GM23248 (cell line): Measurements from ENCODE around the gene NEK4.

ENCODE experiments used
- EZH2 ChIP-seq: fragments of 200-600 bp; sonication (generic); IDR thresholded peaks from 2 replicates; pipeline ENCODE4 v1.6.1; 2018; ENCODE audit warnings: antibody characterized with exemption, mild to moderate bottlenecking; ENCODE audit not compliant: insufficient read depth, poor library complexity, severe bottlenecking
- EZH2phosphoT487 ChIP-seq: fragments of 200-600 bp; sonication (generic); IDR thresholded peaks from 2 replicates; pipeline ENCODE4 v1.6.1; 2018; ENCODE audit warnings: antibody characterized with exemption, moderate library complexity, mild to moderate bottlenecking, low read depth; ENCODE audit not compliant: insufficient read depth

DNA sequence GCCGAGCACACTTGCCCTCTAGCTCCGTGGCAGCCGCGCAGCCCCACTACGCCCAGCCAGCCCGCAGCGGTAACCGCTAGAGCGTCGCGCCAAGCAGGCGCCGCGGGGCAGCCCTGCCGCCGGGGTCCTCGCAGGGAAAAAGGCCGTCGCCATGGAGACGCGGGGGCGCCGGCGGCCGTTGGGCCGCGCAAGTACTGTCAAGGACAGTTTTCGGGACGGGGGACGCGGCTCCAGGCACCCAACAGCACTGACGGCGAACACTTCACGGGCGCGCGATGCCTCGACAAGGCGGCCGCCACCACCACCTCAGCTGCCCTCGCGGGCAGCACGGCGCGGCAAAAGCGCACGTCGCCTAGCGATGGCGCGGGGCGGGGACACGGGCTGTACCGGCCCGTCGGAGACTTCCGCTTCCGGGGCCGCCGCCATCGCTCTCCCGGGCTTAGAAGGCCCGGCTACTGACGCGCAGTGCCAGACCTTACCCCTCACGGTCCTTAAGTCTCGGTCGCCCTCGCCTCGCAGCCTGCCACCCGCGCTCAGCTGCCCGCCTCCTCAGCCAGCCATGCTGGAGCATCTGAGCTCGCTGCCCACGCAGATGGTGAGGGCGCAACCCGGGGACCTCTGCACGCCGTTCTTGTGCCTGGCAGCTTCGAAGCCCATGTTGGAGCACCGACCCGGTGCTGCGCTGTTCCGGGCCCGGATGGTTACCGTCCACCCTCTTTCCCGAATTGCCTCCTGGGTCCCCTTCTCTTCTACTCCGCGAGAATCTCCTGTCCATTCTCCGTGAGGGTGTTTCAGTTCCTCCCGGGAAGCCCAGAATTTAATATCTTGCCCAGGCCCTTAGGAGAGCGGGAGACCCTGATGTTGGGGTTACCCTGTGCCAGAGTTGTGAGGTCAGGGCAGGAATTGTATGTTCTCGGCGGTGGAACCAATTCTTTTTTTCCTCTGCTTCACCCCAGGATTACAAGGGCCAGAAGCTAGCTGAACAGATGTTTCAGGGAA, 64.8 kb downstream of the NEK4 start, which contains the start of the genes GLT8D1 and SPCS1:
- no peak for TF ChIP-seq EZH2
- TF ChIP-seq EZH2phosphoT487: no peak
